Trophoblast cell (in vitro differentiated cells and primary cell): ENCODE measurements around the gene SLC7A9.
"Not testable (repeated sequence)": the region's sequence is repeated elsewhere in the genome, so short reads cannot be mapped to it uniquely, and the experiment has no call there.

Source experiments
- DNase-seq, 2 donors: peaks; one replicate each; pipeline ENCODE4 v3.0.0-alpha.2; 2016
- H2AFZ ChIP-seq: 2 replicates; pipeline ENCODE4 v1.6.1; 2013; ENCODE audit warnings: low read length, moderate library complexity, mild to moderate bottlenecking; ENCODE audit not compliant: insufficient read depth, poor library complexity
- H2AK5ac ChIP-seq: 2 replicates; pipeline ENCODE4 v1.6.1; 2013; ENCODE audit warnings: mild to moderate bottlenecking, low read length
- H2BK120ac ChIP-seq: 2 replicates; pipeline ENCODE4 v1.6.1; 2013; ENCODE audit warnings: low read length, mild to moderate bottlenecking, moderate library complexity; ENCODE audit not compliant: insufficient read depth, poor library complexity
- H2BK12ac ChIP-seq: 2 replicates; pipeline ENCODE4 v1.6.1; 2013; ENCODE audit warnings: mild to moderate bottlenecking, low read length, moderate library complexity
- H2BK5ac ChIP-seq: 2 replicates; pipeline ENCODE4 v1.6.1; 2013; ENCODE audit warnings: low read length, low read depth, moderate library complexity, mild to moderate bottlenecking; ENCODE audit not compliant: poor library complexity
- H3K14ac ChIP-seq: 2 replicates; pipeline ENCODE4 v1.6.1; 2013; ENCODE audit warnings: mild to moderate bottlenecking, low read length
- H3K18ac ChIP-seq: 2 replicates; pipeline ENCODE4 v1.6.1; 2013; ENCODE audit warnings: mild to moderate bottlenecking, low read length
- H3K23ac ChIP-seq: 2 replicates; pipeline ENCODE4 v1.6.1; 2013; ENCODE audit warnings: low read length
- H3K27ac ChIP-seq: 2 replicates; pipeline ENCODE4 v1.5.1; 2013; ENCODE audit warnings: low read depth, mild to moderate bottlenecking, inconsistent platforms, low read length, moderate library complexity
- H3K27me3 ChIP-seq: 2 replicates; pipeline ENCODE4 v1.6.1; 2013; ENCODE audit warnings: inconsistent platforms, mild to moderate bottlenecking, low read length, moderate library complexity; ENCODE audit not compliant: insufficient read depth
- H3K36me3 ChIP-seq, 2 experiments: 1 replicate in 1 of 2; 2 replicates in 1 of 2; pipeline ENCODE4 v1.6.1; 2013; ENCODE audit warnings: low read length in 2 of 2, mild to moderate bottlenecking in 2 of 2, moderate library complexity in 1 of 2; ENCODE audit not compliant: insufficient read depth in 2 of 2, control insufficient read depth in 1 of 2
- H3K4ac ChIP-seq: 2 replicates; pipeline ENCODE4 v1.6.1; 2013; ENCODE audit warnings: low read depth, mild to moderate bottlenecking, low read length, moderate library complexity
- H3K4me1 ChIP-seq, 2 experiments: 1 replicate in 1 of 2; 2 replicates in 1 of 2; pipeline ENCODE4 v1.6.1; 2013; ENCODE audit warnings: low read length in 2 of 2, mild to moderate bottlenecking in 2 of 2, moderate library complexity in 1 of 2; ENCODE audit not compliant: insufficient read depth in 2 of 2, control insufficient read depth in 1 of 2
- H3K4me2 ChIP-seq: 2 replicates; pipeline ENCODE4 v1.6.1; 2013; ENCODE audit warnings: inconsistent platforms, mild to moderate bottlenecking, low read length, moderate library complexity
- H3K4me3 ChIP-seq: 2 replicates; pipeline ENCODE4 v1.5.1; 2013; ENCODE audit warnings: mild to moderate bottlenecking, low read depth, low read length, inconsistent platforms
- H3K79me1 ChIP-seq: one replicate; pipeline ENCODE4 v1.6.1; 2013; ENCODE audit warnings: low read length
- H3K79me2 ChIP-seq: 2 replicates; pipeline ENCODE4 v1.6.1; 2013; ENCODE audit warnings: low read length, mild to moderate bottlenecking; ENCODE audit not compliant: control insufficient read depth, insufficient read depth, poor library complexity
- H3K9ac ChIP-seq: 2 replicates; pipeline ENCODE4 v1.6.1; 2013; ENCODE audit warnings: mild to moderate bottlenecking, low read length
- H3K9me3 ChIP-seq: 2 replicates; pipeline ENCODE4 v1.6.1; 2013; ENCODE audit warnings: low read depth, mild to moderate bottlenecking, control low read depth, inconsistent platforms, low read length; ENCODE audit not compliant: insufficient read depth
- H4K12ac ChIP-seq: 2 replicates; pipeline ENCODE4 v1.6.1; 2013; ENCODE audit warnings: low read depth, mild to moderate bottlenecking, low read length, moderate library complexity
- H4K8ac ChIP-seq: 2 replicates; pipeline ENCODE4 v1.6.1; 2013; ENCODE audit warnings: low read depth, mild to moderate bottlenecking, low read length, moderate library complexity
- H4K91ac ChIP-seq: one replicate; pipeline ENCODE4 v1.6.1; 2013; ENCODE audit warnings: low read depth, mild to moderate bottlenecking, low read length, moderate library complexity
- WGBS: extraction: QIAGEN DNeasy Blood & Tissue Kit; methylation state at CpG from one replicate; pipeline ENCODE4 v1.1.7; 2013; ENCODE audit warnings: missing lambda C conversion rate; ENCODE audit not compliant: insufficient read length, insufficient coverage; ENCODE audit errors: extremely low coverage; 5-methylcytosine and 5-hydroxymethylcytosine counted together

Gene SLC7A9

GRCh38 chr19:32848035-32848434 is 21.5 kb downstream of the SLC7A9 start:
- not testable (repeated sequence) for H3K9ac ChIP-seq, H3K4me3 ChIP-seq, H2BK12ac ChIP-seq, H2AFZ ChIP-seq, H3K4me2 ChIP-seq, H3K36me3 ChIP-seq, H3K9me3 ChIP-seq, H4K8ac ChIP-seq, H3K4me1 ChIP-seq, H2AK5ac ChIP-seq, H4K91ac ChIP-seq, H3K18ac ChIP-seq, H4K12ac ChIP-seq, H3K79me2 ChIP-seq, H2BK120ac ChIP-seq, H3K79me1 ChIP-seq, H3K14ac ChIP-seq, H3K27ac ChIP-seq, H3K4ac ChIP-seq, DNase-seq, H2BK5ac ChIP-seq, H3K27me3 ChIP-seq, H3K23ac ChIP-seq
- no CpG with 5 or more reads among the region's 2 CpGs for WGBS

GRCh38 chr19:32843716-32844245 is 25.8 kb downstream of the SLC7A9 start:
- Histone ChIP-seq H3K4me3 (no peak overlapping the region), H3K14ac (no peak overlapping the region), H3K27me3 (no peaks in the 10 kb centered on the region), H3K9ac (no peak overlapping the region), H2AK5ac (no peak overlapping the region), H4K8ac (no peak overlapping the region), H2AFZ (no peak overlapping the region), H2BK5ac (no peak overlapping the region), H3K27ac (no peak overlapping the region), H3K4me1 (no peaks in the 10 kb centered on the region), H3K18ac (no peak overlapping the region), H3K9me3 (no peaks in the 10 kb centered on the region), H2BK12ac (no peak overlapping the region), H3K79me2 (no peaks in the 10 kb centered on the region), H3K36me3 (no peaks in the 10 kb centered on the region), H4K12ac (no peak overlapping the region), H2BK120ac (no peak overlapping the region), H3K4me2 (no peak overlapping the region), H4K91ac (no peak overlapping the region), H3K79me1 (no peaks in the 10 kb centered on the region), H3K23ac (no peak overlapping the region), H3K4ac (no peak overlapping the region)
- DNase-seq: no peak
- no CpG with 5 or more reads among the region's 19 CpGs for WGBS

- no CpG with 5 or more reads among the region's 8 CpGs for WGBS
- Histone ChIP-seq H4K12ac (no peak overlapping the region), H3K23ac (no peak overlapping the region), H3K27ac (no peak overlapping the region), H3K4me3 (no peak overlapping the region), H2AK5ac (no peak overlapping the region), H4K8ac (no peak overlapping the region), H3K9ac (no peak overlapping the region), H3K36me3 (no peaks in the 10 kb centered on the region), H2BK12ac (no peak overlapping the region), H4K91ac (no peak overlapping the region), H3K9me3 (no peaks in the 10 kb centered on the region), H3K14ac (no peak overlapping the region), H3K4me1 (no peaks in the 10 kb centered on the region), H3K4me2 (no peak overlapping the region), H2AFZ (no peak overlapping the region), H3K27me3 (no peaks in the 10 kb centered on the region), H3K4ac (no peak overlapping the region), H3K79me1 (no peaks in the 10 kb centered on the region), H2BK120ac (no peak overlapping the region), H3K79me2 (no peaks in the 10 kb centered on the region), H2BK5ac (no peak overlapping the region), H3K18ac (no peak overlapping the region)
- DNase-seq: no peak
Measured at GRCh38 chr19:32842061-32842460, 27.5 kb downstream of the SLC7A9 start.

GRCh38 chr19:32837531-32837930 is 32.0 kb downstream of the SLC7A9 start:
- Histone ChIP-seq H3K79me1 (no peaks in the 10 kb centered on the region), H2BK120ac (no peak overlapping the region), H4K8ac (no peak overlapping the region), H3K27ac (no peak overlapping the region), H3K4me2 (no peak overlapping the region), H3K18ac (no peak overlapping the region), H3K23ac (no peak overlapping the region), H3K4ac (no peak overlapping the region), H3K14ac (no peak overlapping the region), H2BK5ac (no peak overlapping the region), H2AFZ (no peak overlapping the region), H2AK5ac (no peak overlapping the region), H3K9me3 (no peaks in the 10 kb centered on the region), H3K9ac (no peak overlapping the region), H3K36me3 (no peaks in the 10 kb centered on the region), H3K4me1 (no peaks in the 10 kb centered on the region), H3K4me3 (no peak overlapping the region), H3K27me3 (no peaks in the 10 kb centered on the region), H3K79me2 (no peaks in the 10 kb centered on the region), H4K91ac (no peak overlapping the region), H4K12ac (no peak overlapping the region), H2BK12ac (no peak overlapping the region)
- no peak for DNase-seq
- no CpG with 5 or more reads among the region's 7 CpGs for WGBS
